Vagina (tissue), 2 donors: ENCODE results near the gene BSDC1. TPM values are rescaled to one million over a fixed set of nuclear protein-coding genes. Genes with fewer than 3 reads are reported as not detected.

Experiments used
- DNase-seq, 2 donors: peaks; one replicate each; pipeline ENCODE4 v3.0.0-alpha.2; 2017; ENCODE audit errors: extremely low spot score in 2 of 2
- H3K27ac ChIP-seq: fragments of 200-600 bp; sonication (generic); one replicate; pipeline ENCODE4 v1.5.1; 2019
- H3K27me3 ChIP-seq: fragments of 200-600 bp; sonication (generic); one replicate; pipeline ENCODE4 v1.5.1; 2019
- H3K36me3 ChIP-seq, 2 donors: fragments of 200-600 bp; sonication (generic); one replicate each; pipeline ENCODE4 v1.5.1; 2017 to 2019
- H3K4me1 ChIP-seq: fragments of 200-600 bp; sonication (generic); one replicate; pipeline ENCODE4 v1.5.1; 2019
- H3K4me3 ChIP-seq, 2 donors: fragments of 200-600 bp; sonication (generic); 1 replicate in 1 of 2; 2 replicates in 1 of 2; pipeline ENCODE4 v1.5.1; 2016 to 2019
- H3K9me3 ChIP-seq: fragments of 200-600 bp; sonication (generic); one replicate; pipeline ENCODE4 v1.5.1; 2019
- CTCF ChIP-seq, 3 experiments: fragments of 450-650 bp in 2 of 3; fragments of 200-600 bp in 1 of 3; sonication (generic) in 1 of 3; IDR thresholded peaks; one replicate each; pipeline ENCODE4 v1.5.1; 2017 to 2019; ENCODE audit warnings: antibody characterized with exemption in 3 of 3, mild to moderate bottlenecking in 2 of 3, moderate library complexity in 2 of 3
- POLR2A ChIP-seq, 2 donors: fragments of 450-650 bp; IDR thresholded peaks; one replicate each; pipeline ENCODE4 v1.6.1; 2017; ENCODE audit warnings: antibody characterized with exemption in 2 of 2, mild to moderate bottlenecking in 2 of 2, moderate library complexity in 2 of 2
- POLR2AphosphoS5 ChIP-seq, 2 donors: sonication (generic); formaldehyde crosslinking; IDR thresholded peaks; one replicate each; pipeline ENCODE4 v1.9.0; 2017; ENCODE audit warnings: antibody characterized with exemption in 2 of 2, mild to moderate bottlenecking in 2 of 2, low read depth in 1 of 2; ENCODE audit not compliant: insufficient read depth in 1 of 2
- intact Hi-C: fragments of 100-400 bp; cut with DNase I; formaldehyde crosslinking; loops from one replicate; pipeline ENCODE4 v1.15.1; 2023
- total RNA-seq: library from RNA; depleted of rRNA; stranded (reverse); fragments of >200 nt; gene quantifications from one replicate; pipeline ENCODE4 v1.2.3, GENCODE V29; 2016

BSDC1 gene
- total RNA-seq, 1 donor from 2014 or later: 54.3 TPM

DNA sequence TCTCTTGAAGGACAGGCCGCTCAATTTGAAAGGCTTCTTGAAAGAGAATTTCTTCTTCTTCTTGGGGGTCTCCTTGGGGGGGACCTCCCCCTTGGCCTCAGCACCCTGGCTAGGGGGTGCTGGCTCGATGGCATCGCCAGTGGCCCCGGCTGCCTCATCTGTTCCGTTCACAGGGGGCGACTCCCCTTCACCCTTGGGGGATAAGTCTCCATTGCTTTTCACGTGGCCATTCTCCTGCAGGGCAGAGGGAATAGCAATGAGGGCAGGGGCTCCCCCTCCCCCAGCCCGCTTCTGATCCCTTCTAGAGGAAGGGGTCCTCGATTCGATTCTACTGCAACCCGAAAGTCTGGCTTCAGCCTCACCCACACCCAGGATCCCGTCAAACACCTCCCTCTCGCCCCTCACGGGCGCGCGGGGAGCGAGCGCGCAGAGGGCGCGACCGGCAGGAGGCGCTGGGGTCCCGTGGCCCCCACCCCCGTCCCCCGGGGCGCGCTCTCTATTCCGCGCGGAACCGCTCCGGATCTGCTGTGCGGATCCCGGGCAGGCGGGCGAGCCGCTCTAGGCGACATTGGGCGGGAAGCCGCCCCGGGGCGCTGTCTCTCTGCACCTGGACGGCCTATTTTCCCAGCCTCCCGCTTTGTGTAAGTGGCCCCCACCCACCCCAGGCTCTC, 59.2 kb downstream of the BSDC1 start:
- Histone ChIP-seq H3K4me3 (peak overlapping the region; percentile 74 to 86), H3K27ac (peak overlapping the region; percentile 84), H3K36me3 (peaks cover 0 to 26% of the 10 kb centered on the region in 2 donors), H3K9me3 (no peaks in the 10 kb centered on the region), H3K27me3 (no peaks in the 10 kb centered on the region), H3K4me1 (peaks cover 25% of the 10 kb centered on the region)
- TF ChIP-seq CTCF (IDR thresholded peaks at IDR 0.05): peak in 2 of 3 experiments; percentile 50 to 76
- no peak for TF ChIP-seq POLR2A (IDR thresholded peaks at IDR 0.05)
- DNase-seq: no peak
- intact Hi-C loops: no loop called here

GRCh38 chr1:32334274-32334861, 59.9 kb downstream of the BSDC1 start:
- intact Hi-C loops: no loop called here
- TF ChIP-seq POLR2AphosphoS5 (IDR thresholded peaks at IDR 0.05; ENCODE audit: insufficient read depth in 1 of 2, low read depth in 1 of 2) (no peak), CTCF (IDR thresholded peaks at IDR 0.05) (no peak), POLR2A (IDR thresholded peaks at IDR 0.05) (no peak)
- Histone ChIP-seq H3K36me3 (peaks cover 0 to 32% of the 10 kb centered on the region in 2 donors), H3K27me3 (no peaks in the 10 kb centered on the region), H3K27ac (peak overlapping the region; percentile 84), H3K9me3 (no peaks in the 10 kb centered on the region), H3K4me1 (peaks cover 25% of the 10 kb centered on the region), H3K4me3 (peak overlapping the region; percentile 74 to 86)
- no peak for DNase-seq

- Histone ChIP-seq H3K9me3 (no peaks in the 10 kb centered on the region), H3K27ac (no peak overlapping the region), H3K36me3 (peaks cover 0 to 40% of the 10 kb centered on the region in 2 donors), H3K4me1 (peaks cover 25% of the 10 kb centered on the region), H3K4me3 (no peak overlapping the region), H3K27me3 (no peaks in the 10 kb centered on the region)
- DNase-seq: no peak
- TF ChIP-seq POLR2AphosphoS5 (IDR thresholded peaks at IDR 0.05; ENCODE audit: insufficient read depth in 1 of 2, low read depth in 1 of 2) (no peak), CTCF (IDR thresholded peaks at IDR 0.05) (no peak), POLR2A (IDR thresholded peaks at IDR 0.05) (no peak)
- intact Hi-C loops: no loop called here
Observed at GRCh38 chr1:32333251-32333963, 60.8 kb downstream of the BSDC1 start.

- intact Hi-C loops: no loop called here
- no peak for DNase-seq
- no peak for TF ChIP-seq POLR2A (IDR thresholded peaks at IDR 0.05)
- TF ChIP-seq POLR2AphosphoS5 (IDR thresholded peaks at IDR 0.05; ENCODE audit: insufficient read depth in 1 of 2, low read depth in 1 of 2): no peak
- TF ChIP-seq CTCF (IDR thresholded peaks at IDR 0.05): no peak
- no peak overlapping the region for H3K4me3 ChIP-seq
- no peak overlapping the region for H3K27ac ChIP-seq
- no peaks in the 10 kb centered on the region for H3K27me3 ChIP-seq
- H3K36me3 ChIP-seq: peaks cover 0 to 48% of the 10 kb centered on the region in 2 donors
- H3K9me3 ChIP-seq: no peaks in the 10 kb centered on the region
- H3K4me1 ChIP-seq: peaks cover 25% of the 10 kb centered on the region
Observed at GRCh38 chr1:32332290-32333079, 61.8 kb downstream of the BSDC1 start.
